Stomach (tissue), 4 donors: ENCODE results near the gene EMC1.

ENCODE experiments used
- CTCF ChIP-seq, 7 experiments: fragments of 450-650 bp in 4 of 7; fragments of 200-600 bp in 3 of 7; sonication (generic) in 3 of 7; IDR thresholded peaks; one replicate each; pipeline ENCODE4 v1.5.1; 2016 to 2019; ENCODE audit warnings: antibody characterized with exemption in 7 of 7, control low read depth in 2 of 7, mild to moderate bottlenecking in 1 of 7
- POLR2A ChIP-seq, 4 donors: fragments of 450-650 bp; IDR thresholded peaks; one replicate each; pipeline ENCODE4 v1.6.1; 2016; ENCODE audit warnings: antibody characterized with exemption in 4 of 4, control low read depth in 2 of 4, mild to moderate bottlenecking in 1 of 4, moderate library complexity in 1 of 4
- POLR2AphosphoS5 ChIP-seq, 3 donors: sonication (generic); formaldehyde crosslinking; IDR thresholded peaks; one replicate each; pipeline ENCODE4 v1.6.1; 2016; ENCODE audit warnings: antibody characterized with exemption in 3 of 3

- TF ChIP-seq CTCF (IDR thresholded peaks at IDR 0.05) (no peak), POLR2AphosphoS5 (IDR thresholded peaks at IDR 0.05) (no peak), POLR2A (IDR thresholded peaks at IDR 0.05) (no peak)
Observed at GRCh38 chr1:19199969-19200604, 51.2 kb downstream of the EMC1 start.
